ENCODE data around the gene AMPD1. TPM values are rescaled to one million over a fixed set of nuclear protein-coding genes. Genes with fewer than 3 reads are reported as not detected.

The AMPD1 gene
- polyA plus RNA-seq, 1 donor (not counting 4 experiments of a cell fraction or from before 2014, with no cell fraction given), result not detected

GRCh38 chr1:114715952-114716303 is 20.6 kb upstream of the AMPD1 start:
- no peak for DNase-seq (ENCODE audit: low read depth, low spot score)
- H3K9me3 ChIP-seq (ENCODE audit: control insufficient read depth, low read depth, low read length), result no peaks in the 10 kb centered on the region
- H3K36me3 ChIP-seq (ENCODE audit: control insufficient read depth in 2 of 2, extremely low read depth in 1 of 2, insufficient read depth in 2 of 2, low read length in 2 of 2), result peaks cover 16 to 24% of the 10 kb centered on the region in 2 experiments
- peak overlapping the region; percentile 99 for H3K9ac ChIP-seq (ENCODE audit: control insufficient read depth, extremely low read depth, insufficient read depth, low read length)
- no peaks in the 10 kb centered on the region for H3K27me3 ChIP-seq (ENCODE audit: control insufficient read depth, extremely low read depth, insufficient read depth, low read length)
- H3K4me3 ChIP-seq (ENCODE audit: control insufficient read depth in 2 of 3, extremely low read depth in 1 of 3, insufficient read depth in 2 of 3, low read depth in 1 of 3, low read length in 3 of 3), result peak overlapping the region; percentile 80 to 96 (median 82)
- no peak for FAIRE-seq
- peaks cover 39% of the 10 kb centered on the region for H3K79me2 ChIP-seq (ENCODE audit: control insufficient read depth, insufficient read depth, low read length)
- no peaks in the 10 kb centered on the region for H4K20me1 ChIP-seq (ENCODE audit: control insufficient read depth, extremely low read depth, insufficient read depth, low read length)
- dilution Hi-C loops (cut with MboI; ENCODE audit: extremely low pct_ligation_motif_present, low sequenced_read_pairs), result no loop called here
- H3K4me2 ChIP-seq (ENCODE audit: control insufficient read depth, extremely low read depth, insufficient read depth, low read depth, low read length), result peak overlapping the region; percentile 97
- TF ChIP-seq CTCF (optimal IDR thresholded peaks at IDR 0.05 in 1 of 3, IDR thresholded peaks at IDR 0.05 in 1 of 3, conservative IDR thresholded peaks at IDR 0.05 in 1 of 3; ENCODE audit: extremely low read depth in 1 of 3, insufficient read depth in 2 of 3, low read length in 3 of 3) (no peak), EZH2 (IDR thresholded peaks at IDR 0.05; ENCODE audit: low read length) (no peak)
- peaks cover 12% of the 10 kb centered on the region for H3K4me1 ChIP-seq (ENCODE audit: control insufficient read depth, extremely low read depth, insufficient read depth, low read length)
- peak overlapping the region; percentile 99 for H3K27ac ChIP-seq (ENCODE audit: control insufficient read depth, insufficient read depth, low read length)
- no peaks in the 10 kb centered on the region for H3K9me1 ChIP-seq (ENCODE audit: control insufficient read depth, extremely low read depth, insufficient read depth, low read length)
- peak overlapping the region; percentile 53 for H2AFZ ChIP-seq (ENCODE audit: control insufficient read depth, low read length)

GRCh38 chr1:114712977-114713376 is 17.6 kb upstream of the AMPD1 start:
- H3K79me2 ChIP-seq (ENCODE audit: control insufficient read depth, insufficient read depth, low read length), result peaks cover 41% of the 10 kb centered on the region

More at GRCh38 chr1:114712977-114713376, 17.6 kb upstream of the AMPD1 start:
- DNase-seq (ENCODE audit: low read depth, low spot score) (no peak), FAIRE-seq (no peak)
- Histone ChIP-seq H3K9me3 (ENCODE audit: control insufficient read depth, low read depth, low read length) (no peaks in the 10 kb centered on the region), H3K27ac (ENCODE audit: control insufficient read depth, insufficient read depth, low read length) (no peak overlapping the region), H2AFZ (ENCODE audit: control insufficient read depth, low read length) (no peak overlapping the region), H3K9me1 (ENCODE audit: control insufficient read depth, extremely low read depth, insufficient read depth, low read length) (no peaks in the 10 kb centered on the region), H4K20me1 (ENCODE audit: control insufficient read depth, extremely low read depth, insufficient read depth, low read length) (no peaks in the 10 kb centered on the region), H3K9ac (ENCODE audit: control insufficient read depth, extremely low read depth, insufficient read depth, low read length) (no peak overlapping the region), H3K4me1 (ENCODE audit: control insufficient read depth, extremely low read depth, insufficient read depth, low read length) (peaks cover 12% of the 10 kb centered on the region), H3K36me3 (ENCODE audit: control insufficient read depth in 2 of 2, extremely low read depth in 1 of 2, insufficient read depth in 2 of 2, low read length in 2 of 2) (peaks cover 18 to 35% of the 10 kb centered on the region in 2 experiments), H3K4me2 (ENCODE audit: control insufficient read depth, extremely low read depth, insufficient read depth, low read depth, low read length) (no peak overlapping the region), H3K4me3 (ENCODE audit: control insufficient read depth in 2 of 3, extremely low read depth in 1 of 3, insufficient read depth in 2 of 3, low read depth in 1 of 3, low read length in 3 of 3) (no peak overlapping the region), H3K27me3 (ENCODE audit: control insufficient read depth, extremely low read depth, insufficient read depth, low read length) (no peaks in the 10 kb centered on the region)
- TF ChIP-seq CTCF (optimal IDR thresholded peaks at IDR 0.05 in 1 of 3, IDR thresholded peaks at IDR 0.05 in 1 of 3, conservative IDR thresholded peaks at IDR 0.05 in 1 of 3; ENCODE audit: extremely low read depth in 1 of 3, insufficient read depth in 2 of 3, low read length in 3 of 3) (no peak), EZH2 (IDR thresholded peaks at IDR 0.05; ENCODE audit: low read length) (no peak)
- dilution Hi-C loops (cut with MboI; ENCODE audit: extremely low pct_ligation_motif_present, low sequenced_read_pairs), result no loop called here

Data from keratinocyte (primary cell).